NCI-H446 (cell line): ENCODE results near the gene CD81.

ENCODE experiments used
- DNase-seq, 2 experiments: peaks; one replicate each; lab custom pipeline; 2025; lab: John Stamatoyannopoulos, UW

CD81 gene

DNA sequence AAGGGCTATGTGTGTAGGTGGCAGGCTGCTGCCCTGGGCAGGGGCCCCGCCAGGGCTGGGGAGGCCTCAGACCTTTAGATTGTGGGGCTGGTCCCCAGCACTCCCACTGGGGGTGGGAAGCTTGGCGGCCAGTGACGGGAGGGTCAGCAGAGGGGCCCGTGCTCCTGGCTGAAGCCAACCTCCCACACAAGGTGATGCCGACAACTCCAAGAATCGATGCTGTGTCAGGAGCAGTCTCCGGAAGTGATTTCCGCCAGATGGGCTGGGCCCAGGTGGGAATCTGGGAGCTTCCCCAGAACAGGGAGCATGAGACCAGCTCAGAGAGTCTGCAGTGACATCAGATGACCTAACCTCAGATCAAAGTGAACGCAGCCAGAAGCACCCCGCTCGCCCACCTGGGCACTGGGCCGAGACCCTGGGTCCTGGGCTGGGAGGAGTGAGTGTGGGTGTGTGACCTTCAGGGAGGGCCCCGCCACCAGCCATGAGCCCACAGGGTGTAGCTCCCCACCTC lies 59.5 kb downstream of the CD81 start:
- no peak for DNase-seq

DNA sequence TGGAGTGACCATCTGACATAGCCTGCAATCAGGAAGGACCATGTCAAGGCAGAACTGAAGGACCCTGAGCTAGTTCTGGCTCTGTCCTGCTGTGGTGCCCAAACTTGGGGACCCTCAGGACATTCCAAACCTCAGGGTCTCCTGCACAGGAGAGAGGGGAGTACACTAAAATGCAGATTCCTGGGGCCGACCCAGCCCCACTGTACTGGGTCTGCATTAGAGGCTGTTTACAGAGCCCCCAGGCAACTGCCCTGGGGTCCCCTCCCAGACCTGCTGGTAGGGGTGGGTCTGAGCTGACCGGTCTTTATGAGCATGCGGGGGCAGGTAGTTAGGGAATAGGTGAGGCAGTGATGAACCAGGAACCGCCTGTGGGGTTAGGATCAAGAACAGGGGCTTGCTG lies 60.4 kb downstream of the CD81 start:
- no peak for DNase-seq

DNA sequence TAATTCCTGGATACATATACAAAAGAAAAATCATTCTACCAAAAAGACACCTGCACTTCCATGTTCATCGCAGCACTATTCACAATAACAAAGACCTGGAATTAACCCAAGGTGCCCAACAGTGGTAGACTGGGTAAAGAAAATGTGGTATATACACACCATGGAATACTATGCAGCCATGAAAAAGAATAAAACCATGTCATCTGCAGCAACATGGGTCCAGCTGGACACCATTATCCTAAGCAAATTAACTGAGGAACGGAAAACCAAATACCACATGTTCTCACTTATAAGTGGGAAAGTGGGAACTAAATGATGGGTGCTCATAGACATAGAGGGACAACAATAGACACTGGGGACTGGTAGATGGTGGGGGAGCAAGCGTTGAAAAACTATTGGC lies 62.7 kb downstream of the CD81 start:
- DNase-seq = no peak

DNA sequence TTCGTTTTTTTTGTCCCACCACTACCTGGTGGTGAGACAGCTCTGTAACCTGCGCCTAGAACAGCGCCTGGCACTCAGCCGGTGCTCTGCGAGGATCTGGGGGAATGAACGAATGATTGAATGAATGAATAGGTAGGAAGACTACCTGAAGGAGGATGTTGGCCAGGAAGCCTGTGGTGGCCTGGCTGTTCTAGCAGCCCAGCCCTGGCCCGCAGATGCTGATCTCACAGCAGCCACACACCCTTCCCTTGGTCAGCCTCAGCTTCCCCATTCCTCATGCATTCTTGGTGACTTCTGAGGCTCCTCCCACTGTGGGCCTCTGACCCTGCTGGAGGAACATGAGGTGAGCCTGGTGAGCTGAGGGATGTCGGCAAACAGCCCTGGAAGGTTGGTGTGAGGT lies 63.5 kb downstream of the CD81 start:
- no peak for DNase-seq

GRCh38 chr11:2441171-2441570 lies 64.1 kb downstream of the CD81 start:
- DNase-seq = no peak

DNA sequence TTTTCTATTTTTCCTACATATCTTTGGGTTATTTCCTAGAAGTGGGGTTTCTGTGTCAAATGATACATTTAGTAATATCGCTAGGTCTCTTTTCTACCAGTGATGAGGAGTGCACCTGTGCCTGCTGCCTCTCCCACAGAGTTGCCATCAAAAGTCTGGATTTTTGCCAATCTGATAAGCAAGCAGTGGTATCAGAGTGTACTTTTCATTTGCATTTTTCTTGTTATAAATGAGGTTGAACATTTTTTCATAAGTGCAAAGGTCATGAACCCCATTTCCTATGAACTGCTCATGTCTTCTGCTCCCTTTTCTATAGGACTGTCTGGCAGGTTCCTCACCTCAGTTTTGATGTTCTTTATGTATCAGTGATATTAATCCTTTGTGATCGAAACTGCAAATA lies 65.5 kb downstream of the CD81 start:
- no peak for DNase-seq

DNA sequence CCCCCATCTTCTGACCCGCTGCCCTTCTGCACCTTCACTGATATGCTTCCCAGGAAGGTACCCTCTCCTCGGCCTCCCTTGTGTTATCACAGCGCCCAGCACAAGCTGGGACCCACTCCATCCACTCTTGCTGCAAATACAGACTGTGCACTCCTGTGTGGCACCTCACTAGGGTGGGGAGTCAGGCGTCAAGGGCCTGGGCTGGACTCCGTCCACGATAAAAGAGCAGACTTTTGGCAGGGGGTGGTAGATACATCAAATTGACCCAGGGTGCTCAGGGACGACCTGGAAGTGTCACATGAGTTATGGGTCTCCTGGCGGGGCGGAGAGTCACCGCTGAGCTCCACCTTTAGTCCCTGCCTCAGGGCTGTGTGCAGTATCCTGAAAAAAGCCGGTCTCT lies 66.3 kb downstream of the CD81 start:
- DNase-seq = no peak

GRCh38 chr11:2443881-2444820 lies 67.0 kb downstream of the CD81 start, which contains the start of gene TRPM5:
TSS of gene TRPM5 (minus strand) at chr11:2444514. CDS start at chr11:2423036, 21,478 bp downstream.
- no peak for DNase-seq

DNA sequence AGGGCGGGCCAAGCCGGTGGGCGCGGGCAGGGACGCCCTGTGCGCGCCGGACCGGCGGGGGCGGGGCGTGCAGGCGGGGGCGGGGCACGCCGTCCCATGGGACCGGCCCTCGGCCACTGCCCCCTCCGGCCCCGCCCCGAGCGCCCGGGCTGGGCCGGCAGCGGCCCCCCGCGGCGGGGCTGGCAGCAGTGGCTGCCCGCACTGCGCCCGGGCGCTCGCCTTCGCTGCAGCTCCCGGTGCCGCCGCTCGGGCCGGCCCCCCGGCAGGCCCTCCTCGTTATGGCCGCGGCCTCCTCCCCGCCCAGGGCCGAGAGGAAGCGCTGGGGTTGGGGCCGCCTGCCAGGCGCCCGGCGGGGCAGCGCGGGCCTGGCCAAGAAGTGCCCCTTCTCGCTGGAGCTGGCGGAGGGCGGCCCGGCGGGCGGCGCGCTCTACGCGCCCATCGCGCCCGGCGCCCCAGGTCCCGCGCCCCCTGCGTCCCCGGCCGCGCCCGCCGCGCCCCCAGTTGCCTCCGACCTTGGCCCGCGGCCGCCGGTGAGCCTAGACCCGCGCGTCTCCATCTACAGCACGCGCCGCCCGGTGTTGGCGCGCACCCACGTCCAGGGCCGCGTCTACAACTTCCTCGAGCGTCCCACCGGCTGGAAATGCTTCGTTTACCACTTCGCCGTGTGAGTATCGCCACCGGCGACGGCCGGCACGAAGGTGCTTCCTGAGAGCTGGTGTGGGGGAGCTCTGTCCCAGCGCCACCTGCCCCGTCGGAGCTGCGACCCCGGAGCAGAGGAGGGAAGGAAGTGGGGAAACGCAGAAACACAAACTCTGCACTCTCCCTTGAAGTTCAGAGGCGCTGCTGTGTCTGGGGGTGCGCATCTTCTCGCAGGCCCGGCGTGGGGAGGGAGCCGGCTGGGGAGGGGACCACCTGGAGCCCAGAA lies 68.0 kb downstream of the CD81 start, which contains the start of gene KCNQ1:
KCNQ1 (plus strand) TSS at position 188 of the 925 bp plus-strand sequence; CDS start at position 279, 91 bp downstream.
- no peak for DNase-seq

GRCh38 chr11:2445746-2446551 lies 68.8 kb downstream of the CD81 start:
- DNase-seq = no peak

- no peak for DNase-seq
Measured at GRCh38 chr11:2446590-2447252, 69.6 kb downstream of the CD81 start.
